ENCODE data around the gene IGF2BP3.
"Not testable (repeated sequence)": the region's sequence is repeated elsewhere in the genome, so short reads cannot be mapped to it uniquely, and the experiment has no call there.

The IGF2BP3 gene

DNA sequence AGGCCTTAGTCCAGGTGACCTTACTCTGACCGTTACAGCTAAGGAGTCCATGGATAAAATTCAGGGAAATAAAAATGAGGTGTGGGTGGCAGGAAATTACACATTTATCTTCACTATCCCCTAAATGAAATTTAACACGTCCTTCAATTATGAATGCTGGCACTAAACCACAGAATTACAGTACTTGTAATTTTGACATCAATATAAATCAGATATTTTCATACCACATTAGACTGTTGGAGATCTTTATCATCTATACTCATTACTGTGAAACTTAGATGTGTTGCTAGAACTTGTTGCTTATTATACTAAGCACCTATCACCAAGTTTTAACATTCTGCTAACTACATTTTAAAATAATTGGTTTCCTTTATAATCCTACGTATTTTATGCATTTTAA, 51.1 kb downstream of the IGF2BP3 start:
- no peak for DNase-seq

DNA sequence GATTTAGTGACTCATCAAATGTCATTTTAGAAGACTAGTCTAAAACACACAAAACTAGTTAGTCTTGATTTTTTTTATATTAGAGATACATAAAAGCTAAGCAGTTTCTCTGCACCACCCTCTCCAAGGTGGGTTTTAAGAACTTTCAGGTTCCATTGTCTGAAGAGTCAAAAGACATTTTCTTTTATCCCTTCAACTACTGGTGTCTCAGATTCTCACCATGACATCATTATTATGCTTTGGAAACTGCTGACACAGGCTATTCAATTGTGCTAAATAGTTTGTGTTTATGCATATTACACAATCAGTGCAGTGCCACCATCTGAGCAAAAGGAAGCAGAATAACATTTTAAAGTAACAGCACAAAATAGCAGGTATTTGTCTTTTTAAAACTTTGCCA, 52.2 kb downstream of the IGF2BP3 start:
- DNase-seq = no peak

- no peak for DNase-seq
Observed at GRCh38 chr7:23415198-23415597, 55.1 kb downstream of the IGF2BP3 start.

GRCh38 chr7:23410446-23411183, 59.7 kb downstream of the IGF2BP3 start:
- no peak for DNase-seq

GRCh38 chr7:23406564-23406963, 63.7 kb downstream of the IGF2BP3 start:
- DNase-seq = not testable (repeated sequence)

GRCh38 chr7:23405240-23405618, 65.1 kb downstream of the IGF2BP3 start:
- no peak for DNase-seq

GRCh38 chr7:23404546-23405239, 65.6 kb downstream of the IGF2BP3 start:
- DNase-seq = no peak

GRCh38 chr7:23403970-23404369, 66.3 kb downstream of the IGF2BP3 start:
- no peak for DNase-seq

DNA sequence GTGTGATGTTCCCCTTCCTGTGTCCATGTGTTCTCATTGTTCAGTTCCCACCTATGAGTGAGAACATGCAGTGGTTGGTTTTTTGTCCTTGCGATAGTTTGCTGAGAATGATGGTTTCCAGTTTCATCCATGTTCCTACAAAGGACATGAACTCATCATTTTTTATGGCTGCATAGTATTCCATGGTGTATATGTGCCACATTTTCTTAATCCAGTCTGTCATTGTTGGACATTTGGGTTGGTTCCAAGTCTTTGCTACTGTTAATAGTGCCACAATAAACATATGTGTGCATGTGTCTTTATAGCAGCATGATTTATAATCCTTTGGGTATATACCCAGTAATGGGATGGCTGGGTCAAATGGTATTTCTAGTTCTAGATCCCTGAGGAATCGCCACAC, 72.2 kb downstream of the IGF2BP3 start:
- DNase-seq = not testable (repeated sequence)

DNA sequence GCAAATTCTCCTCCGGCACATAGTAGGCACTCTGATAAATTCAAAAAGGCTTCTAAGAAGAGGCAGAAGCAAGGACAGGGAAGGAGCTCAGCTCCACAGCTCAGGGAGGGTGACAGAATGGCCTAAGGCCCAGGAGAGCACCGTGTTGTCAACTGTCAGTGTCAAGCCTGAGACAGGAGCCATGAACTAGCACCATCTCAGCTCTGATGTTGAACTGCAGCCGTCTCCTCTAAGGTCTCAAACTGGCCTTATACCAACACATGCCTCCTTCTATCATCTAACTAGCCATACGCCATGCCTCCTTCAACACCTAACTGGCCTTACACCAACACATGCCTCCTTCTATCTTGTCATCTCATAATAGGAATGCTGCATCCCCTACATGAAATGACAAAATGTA, 73.0 kb downstream of the IGF2BP3 start:
- DNase-seq = no peak

- no peak for DNase-seq
Observed at GRCh38 chr7:23396222-23397015, 73.9 kb downstream of the IGF2BP3 start.

GRCh38 chr7:23394488-23395171, 75.7 kb downstream of the IGF2BP3 start:
- no peak for DNase-seq

GRCh38 chr7:23393636-23394035, 76.7 kb downstream of the IGF2BP3 start:
- DNase-seq = no peak

DNA sequence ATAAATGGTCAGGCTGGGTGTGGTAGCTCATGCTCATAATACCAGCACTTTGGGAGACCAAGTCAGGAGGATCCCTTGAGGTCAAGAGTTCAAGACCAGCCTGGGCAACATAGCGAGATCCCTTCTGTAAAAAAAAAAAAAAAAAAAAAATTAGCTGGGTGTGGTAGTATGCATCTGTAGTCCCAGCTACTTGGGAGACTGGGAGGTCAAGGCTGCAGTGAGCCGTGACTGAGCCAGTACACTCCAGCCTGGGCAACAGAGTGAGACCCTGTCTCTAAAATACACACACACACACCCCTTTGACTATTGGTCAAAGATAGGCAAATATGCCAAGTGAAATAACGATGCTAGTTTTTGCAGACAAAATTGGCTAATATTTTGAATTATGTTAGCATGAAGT, 80.6 kb downstream of the IGF2BP3 start:
- DNase-seq = no peak

DNA sequence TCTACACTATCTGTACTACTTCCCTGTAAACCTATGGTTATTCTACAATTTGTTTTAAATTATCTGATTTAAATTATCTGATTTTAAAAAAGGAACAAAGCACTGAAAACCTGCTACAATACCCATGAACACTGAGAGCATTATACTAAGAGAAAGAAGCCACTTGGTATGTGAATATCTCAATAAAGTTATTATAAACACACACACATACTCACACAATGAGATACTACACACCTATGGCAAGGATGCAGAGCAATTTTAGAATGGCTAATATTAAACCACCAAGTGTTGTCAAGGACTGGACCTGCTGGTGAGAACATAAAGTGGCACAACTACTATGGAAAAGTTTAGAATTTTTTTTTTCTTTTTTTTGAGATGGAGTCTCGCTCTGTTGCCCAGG, 82.7 kb downstream of the IGF2BP3 start:
- no peak for DNase-seq

- no peak for DNase-seq
Observed at GRCh38 chr7:23385140-23385539, 85.2 kb downstream of the IGF2BP3 start.

DNA sequence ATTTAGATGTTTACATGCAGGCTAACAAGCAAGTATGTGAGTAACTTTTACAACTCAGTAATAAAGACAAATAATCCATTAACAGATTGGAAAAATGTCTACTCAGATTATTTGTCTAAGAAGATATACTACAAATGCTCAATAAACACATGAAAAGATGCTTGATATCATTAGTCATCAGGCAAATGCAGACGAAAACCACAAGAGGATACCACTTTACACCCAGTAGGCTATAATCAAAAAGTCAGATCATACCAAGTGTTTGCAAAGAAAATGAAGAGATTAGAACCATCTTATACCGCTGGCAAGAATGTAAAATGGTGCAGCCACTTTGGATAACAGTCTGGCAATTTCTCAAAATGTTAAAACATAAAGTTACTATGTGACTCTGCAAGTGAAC, 87.1 kb downstream of the IGF2BP3 start:
- no peak for DNase-seq

- DNase-seq = no peak
Observed at GRCh38 chr7:23380961-23381360, 89.3 kb downstream of the IGF2BP3 start.

GRCh38 chr7:23380556-23380955, 89.7 kb downstream of the IGF2BP3 start:
- DNase-seq = no peak

DNA sequence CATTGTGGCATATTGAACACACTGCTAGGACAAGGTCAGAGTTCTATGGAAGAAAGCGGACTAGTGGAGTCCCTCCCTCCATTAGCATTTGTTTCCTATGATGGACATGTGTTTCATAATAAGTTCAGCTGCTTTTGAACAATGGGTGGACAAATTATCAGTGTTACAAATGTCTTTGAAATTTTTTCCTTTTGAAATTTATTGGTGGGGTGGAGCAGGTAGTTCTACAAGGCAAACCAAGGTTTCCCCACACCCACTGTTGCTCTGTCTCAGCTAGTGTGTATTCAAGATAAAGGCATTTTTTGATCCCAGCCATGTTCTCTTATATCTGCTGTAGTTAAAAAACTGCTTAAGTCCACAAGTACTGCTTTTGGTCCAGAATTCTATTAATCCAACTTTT, 91.3 kb downstream of the IGF2BP3 start:
- DNase-seq = no peak

GRCh38 chr7:23377134-23377533, 93.2 kb downstream of the IGF2BP3 start:
- no peak for DNase-seq

GRCh38 chr7:23373151-23374004, 96.9 kb downstream of the IGF2BP3 start:
- DNase-seq = peak; percentile 35

Measured in activated T-cell treated with anti-CD3 and anti-CD28 coated beads for 4 hours (primary cell).